ENCODE data around the gene HES4. TPM values are rescaled to one million over a fixed set of nuclear protein-coding genes. Genes with fewer than 3 reads are reported as not detected.
"Not testable (repeated sequence)": the region's sequence is repeated elsewhere in the genome, so short reads cannot be mapped to it uniquely, and the experiment has no call there.

HES4 gene
- total and polyA plus RNA-seq, 2 of the 13 experiments (the other 11 are each of a cell fraction or from before 2014, with no cell fraction given): 8.8 to 10.6 TPM

DNA sequence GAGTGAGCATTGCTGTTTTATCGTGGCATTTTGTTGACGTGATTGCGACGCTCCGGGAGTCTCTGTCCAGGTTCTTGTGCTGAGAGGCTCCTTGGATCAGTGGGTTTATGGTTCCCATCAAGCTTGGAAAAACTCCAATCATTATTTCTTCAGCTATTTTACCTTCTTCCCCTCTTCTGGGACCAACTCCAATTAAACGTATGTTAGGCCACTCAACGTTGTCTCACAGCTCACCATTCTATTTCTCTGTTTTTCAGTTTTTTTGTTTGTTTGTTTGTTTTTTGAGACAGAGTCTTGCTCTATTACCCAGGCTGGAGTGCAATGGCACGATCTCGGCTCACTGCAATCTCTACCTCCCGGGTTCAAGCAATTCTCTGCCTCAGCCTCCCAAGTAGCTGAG, 8.0 kb downstream of the HES4 start:
- FAIRE-seq: no peak
- Histone ChIP-seq H2AFZ (ENCODE audit: low read length) (no peak overlapping the region), H3K27ac (ENCODE audit: extremely low read length, insufficient read depth, low read length) (no peak overlapping the region), H3K4me1 (ENCODE audit: insufficient read depth, low read length) (peaks cover 21% of the 10 kb centered on the region), H3K9me3 (ENCODE audit: low read length) (peaks cover 6% of the 10 kb centered on the region), H3K4me3 (replicated peaks in 1 of 3; ENCODE audit: insufficient read depth in 1 of 3, low read depth in 2 of 3, low read length in 3 of 3) (no peak overlapping the region), H3K36me3 (replicated peaks in 1 of 2; ENCODE audit: control insufficient read depth in 1 of 2, insufficient read depth in 2 of 2, low read length in 2 of 2) (no peaks in the 10 kb centered on the region), H3K4me2 (ENCODE audit: low read depth, low read length) (no peak overlapping the region), H3K79me2 (ENCODE audit: insufficient read depth, low read length) (no peaks in the 10 kb centered on the region), H3K9ac (ENCODE audit: insufficient read depth, low read depth, low read length) (no peak overlapping the region), H3K27me3 (ENCODE audit: control insufficient read depth in 1 of 2, insufficient read depth in 2 of 2, low read length in 2 of 2) (peaks cover 0 to 9% of the 10 kb centered on the region in 2 experiments; a peak in 2 of 5 replicates), H4K20me1 (ENCODE audit: insufficient read depth, low read length) (no peaks in the 10 kb centered on the region)
- POLR2A ChIA-PET: no interaction called here
- CTCF ChIA-PET (ENCODE audit: low intra/inter-chr PET ratio, low total read pairs): no interaction called here
- BruUV-seq (replicated peaks): no TSS peak
- no peak for DNase-seq (ENCODE audit: low spot score)
- WGBS (ENCODE audit: low lambda C conversion rate): 90% methylated on average over 10 of the region's 10 CpGs
- TF ChIP-seq SALL2 (CRISPR knock-in tag; IDR thresholded peaks at IDR 0.05) (no peak), RELA (CRISPR knock-in tag; IDR thresholded peaks at IDR 0.05) (no peak), ZBTB10 (CRISPR knock-in tag; IDR thresholded peaks at IDR 0.05; ENCODE audit: borderline replicate concordance) (no peak), SAFB2 (CRISPR knock-in tag; IDR thresholded peaks at IDR 0.05; ENCODE audit: borderline replicate concordance, low read depth) (no peak), SSRP1 (CRISPR knock-in tag; IDR thresholded peaks at IDR 0.05) (no peak), ZBTB8A (CRISPR knock-in tag; IDR thresholded peaks at IDR 0.05; ENCODE audit: borderline replicate concordance, low read depth) (no peak), ZFP37 (CRISPR knock-in tag; IDR thresholded peaks at IDR 0.05; ENCODE audit: borderline replicate concordance) (no peak), HOMEZ (CRISPR knock-in tag; IDR thresholded peaks at IDR 0.05; ENCODE audit: low read depth) (no peak), IKZF4 (CRISPR knock-in tag; IDR thresholded peaks at IDR 0.05; ENCODE audit: borderline replicate concordance, low read depth, not compliant biosample characterization) (no peak), TAF1 (CRISPR knock-in tag; IDR thresholded peaks at IDR 0.05) (no peak), RAD51 (IDR thresholded peaks at IDR 0.05; ENCODE audit: borderline replicate concordance) (no peak), ATF7 (IDR thresholded peaks at IDR 0.05) (no peak), ATF7 (CRISPR knock-in tag; IDR thresholded peaks at IDR 0.05) (no peak)
- TF ChIP-seq, protein P1, sequence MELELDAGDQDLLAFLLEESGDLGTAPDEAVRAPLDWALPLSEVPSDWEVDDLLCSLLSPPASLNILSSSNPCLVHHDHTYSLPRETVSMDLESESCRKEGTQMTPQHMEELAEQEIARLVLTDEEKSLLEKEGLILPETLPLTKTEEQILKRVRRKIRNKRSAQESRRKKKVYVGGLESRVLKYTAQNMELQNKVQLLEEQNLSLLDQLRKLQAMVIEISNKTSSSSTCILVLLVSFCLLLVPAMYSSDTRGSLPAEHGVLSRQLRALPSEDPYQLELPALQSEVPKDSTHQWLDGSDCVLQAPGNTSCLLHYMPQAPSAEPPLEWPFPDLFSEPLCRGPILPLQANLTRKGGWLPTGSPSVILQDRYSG (CRISPR knock-in tag; IDR thresholded peaks at IDR 0.05): no peak
- no peak for ATAC-seq
- in situ Hi-C loops (cut with HindIII; ENCODE audit: extremely low pct_ligation_motif_present, low pct_unique_long_range_greater_than_20kb) (no loop called here), intact Hi-C loops (cut with micrococcal nuclease; ENCODE audit: unreplicated experiment) (no loop called here)

DNA sequence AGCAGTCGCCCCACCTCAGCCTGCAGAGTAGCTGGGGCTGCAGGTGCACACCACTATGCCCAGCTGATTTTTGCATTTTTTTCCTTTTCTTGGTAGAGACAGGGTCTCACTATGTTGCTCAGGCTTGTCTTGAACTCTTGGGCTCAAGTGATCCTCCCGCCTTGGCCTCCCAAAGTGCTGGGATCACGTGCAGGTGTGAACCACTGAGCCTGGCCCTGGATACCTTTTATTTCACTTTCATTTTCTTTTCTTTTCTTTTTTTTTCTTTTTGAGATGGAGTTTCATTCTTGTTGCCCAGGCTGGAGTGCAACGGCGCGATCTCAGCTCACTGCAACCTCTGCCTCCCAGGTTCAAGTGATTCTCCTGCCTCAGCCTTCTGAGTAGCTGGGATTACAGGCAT, 8.6 kb downstream of the HES4 start:
- POLR2A ChIA-PET; H3K4me3 ChIP-seq (replicated peaks in 1 of 3; ENCODE audit: insufficient read depth in 1 of 3, low read depth in 2 of 3, low read length in 3 of 3); H2AFZ ChIP-seq (ENCODE audit: low read length); FAIRE-seq; H3K9me3 ChIP-seq (ENCODE audit: low read length); CTCF ChIA-PET (ENCODE audit: low intra/inter-chr PET ratio, low total read pairs); H3K4me2 ChIP-seq (ENCODE audit: low read depth, low read length); H3K36me3 ChIP-seq (replicated peaks in 1 of 2; ENCODE audit: control insufficient read depth in 1 of 2, insufficient read depth in 2 of 2, low read length in 2 of 2); DNase-seq (ENCODE audit: low spot score); BruUV-seq (replicated peaks); H3K79me2 ChIP-seq (ENCODE audit: insufficient read depth, low read length); H4K20me1 ChIP-seq (ENCODE audit: insufficient read depth, low read length); intact Hi-C loops (cut with micrococcal nuclease; ENCODE audit: unreplicated experiment); ATAC-seq; H3K27ac ChIP-seq (ENCODE audit: extremely low read length, insufficient read depth, low read length); in situ Hi-C loops (cut with HindIII; ENCODE audit: extremely low pct_ligation_motif_present, low pct_unique_long_range_greater_than_20kb); H3K9ac ChIP-seq (ENCODE audit: insufficient read depth, low read depth, low read length): not testable (repeated sequence)
- Histone ChIP-seq H3K4me1 (ENCODE audit: insufficient read depth, low read length) (peaks cover 15% of the 10 kb centered on the region), H3K27me3 (ENCODE audit: control insufficient read depth in 1 of 2, insufficient read depth in 2 of 2, low read length in 2 of 2) (peaks cover 0 to 13% of the 10 kb centered on the region in 2 experiments; a peak in 3 of 5 replicates)
- WGBS (ENCODE audit: low lambda C conversion rate): 81% methylated on average over 6 of the region's 6 CpGs

All from HepG2 (cell line).